HG03103 (cell line): ENCODE data around the gene WASF2.
"Not testable (repeated sequence)": the region's sequence is repeated elsewhere in the genome, so short reads cannot be mapped to it uniquely, and the experiment has no call there.

Experiments
- ATAC-seq: cut with Tn5 transposase; IDR thresholded peaks from one replicate; pipeline ENCODE4 v1.9.1; 2021; ENCODE audit warnings: low read depth; ENCODE audit not compliant: unreplicated experiment

The WASF2 gene

DNA sequence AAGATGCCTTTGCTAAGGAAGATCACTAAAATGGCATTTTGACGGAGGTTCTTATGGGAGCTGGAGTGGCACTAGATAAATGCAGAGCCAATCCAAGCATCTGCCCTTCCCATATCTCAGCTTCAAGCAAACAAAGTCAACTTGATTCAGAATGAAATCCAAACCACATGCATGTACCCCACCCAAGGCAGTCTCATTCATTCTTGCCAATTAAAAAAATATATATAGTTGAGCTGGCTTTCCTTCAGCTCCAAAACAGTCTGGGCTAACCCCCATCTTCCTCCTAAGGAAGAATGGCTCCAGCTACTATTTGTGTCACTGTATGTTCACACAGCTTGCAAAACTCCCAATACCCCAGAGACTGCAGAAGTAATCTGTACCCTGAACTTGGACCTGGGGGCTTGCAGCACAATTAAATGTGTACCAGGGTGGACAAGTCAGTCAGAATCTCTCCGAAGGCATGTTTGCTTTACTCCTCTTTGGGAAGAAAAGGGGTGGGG lies 62.1 kb downstream of the WASF2 start:
- ATAC-seq, result no peak

DNA sequence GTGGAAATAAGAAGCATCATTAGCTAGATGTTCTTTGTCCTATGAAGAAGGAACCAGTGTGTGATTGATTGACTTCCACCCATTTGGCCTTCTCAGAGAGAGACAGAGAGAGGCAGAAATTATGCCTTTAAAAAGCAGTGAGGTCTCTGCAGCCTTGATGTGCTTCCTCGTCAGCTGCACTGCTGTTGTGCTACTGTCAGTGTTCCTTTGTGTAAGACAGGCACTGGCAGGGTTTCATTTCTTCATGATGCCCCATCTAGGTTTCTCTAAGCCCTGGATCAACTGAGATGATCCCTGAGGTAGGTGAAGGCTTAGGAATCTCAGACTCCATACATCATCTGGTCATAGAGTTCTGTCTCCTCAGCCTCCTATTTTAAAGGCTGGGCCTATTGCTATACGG lies 62.6 kb downstream of the WASF2 start:
- no peak for ATAC-seq

DNA sequence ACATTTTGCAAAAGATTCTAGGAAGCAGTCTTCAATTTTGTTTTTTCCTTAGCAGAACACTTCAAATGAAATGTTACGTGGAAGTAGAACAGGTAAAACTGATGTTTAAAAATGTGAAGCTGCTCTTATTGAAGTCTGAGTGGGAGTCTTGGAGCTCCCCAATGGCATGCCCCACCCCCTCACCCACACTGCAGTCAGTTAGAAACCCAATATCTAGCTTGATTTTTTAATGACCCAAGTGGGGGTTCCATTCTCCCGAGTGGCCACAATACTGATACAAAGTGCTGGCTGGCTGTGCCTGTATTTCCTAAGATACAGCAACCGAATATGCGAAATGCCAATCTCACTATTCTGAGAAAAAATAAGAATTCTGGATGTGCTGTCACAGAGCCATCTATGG lies 66.3 kb downstream of the WASF2 start:
- no peak for ATAC-seq

- ATAC-seq, result no peak
Observed at GRCh38 chr1:27418326-27419185, 71.4 kb downstream of the WASF2 start.

- no peak for ATAC-seq
Observed at GRCh38 chr1:27417713-27418112, 72.3 kb downstream of the WASF2 start.

GRCh38 chr1:27416387-27417111 lies 73.4 kb downstream of the WASF2 start:
- ATAC-seq, result no peak

DNA sequence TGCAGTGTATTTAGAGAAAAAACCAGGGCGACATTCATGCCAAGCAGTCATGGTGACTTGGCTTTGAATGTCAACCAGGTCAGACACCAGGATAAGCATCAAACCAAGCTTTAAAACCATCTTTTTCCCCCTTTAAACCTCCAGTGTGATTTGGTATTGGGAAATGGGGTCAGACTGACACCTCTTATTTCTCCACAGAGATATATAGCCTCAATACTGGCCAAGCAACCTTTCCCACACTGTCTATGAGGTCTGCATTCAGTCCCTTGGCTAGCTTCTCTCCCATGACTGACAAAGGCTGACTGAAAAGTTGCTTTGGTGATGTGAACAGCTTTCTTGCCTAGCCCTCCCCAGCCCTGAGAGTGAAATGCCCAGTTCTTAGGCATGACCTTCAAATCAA lies 75.9 kb downstream of the WASF2 start:
- ATAC-seq, result no peak

DNA sequence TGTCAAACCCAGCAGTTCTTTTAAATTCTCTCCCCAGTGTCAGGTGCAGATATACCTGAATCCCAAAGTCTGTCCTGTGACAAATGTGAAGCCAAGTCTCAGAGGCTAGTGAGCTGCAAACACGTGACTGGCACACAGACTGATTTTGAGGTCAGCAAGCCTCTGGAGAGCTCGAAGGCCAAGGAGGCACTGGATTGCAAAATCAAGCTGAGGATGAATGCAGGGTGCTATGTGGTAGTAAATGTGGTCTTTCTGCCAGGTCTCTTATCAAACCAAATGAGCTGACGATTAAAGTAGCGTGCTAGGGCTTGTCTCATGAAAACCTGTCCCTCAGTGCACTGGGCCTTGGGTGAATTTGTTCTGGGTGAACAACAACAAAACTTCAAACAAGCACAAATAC lies 77.0 kb downstream of the WASF2 start:
- ATAC-seq, result no peak

GRCh38 chr1:27412502-27412901 lies 77.5 kb downstream of the WASF2 start:
- ATAC-seq, result no peak

- ATAC-seq, result no peak
Observed at GRCh38 chr1:27410709-27411108, 79.3 kb downstream of the WASF2 start.

DNA sequence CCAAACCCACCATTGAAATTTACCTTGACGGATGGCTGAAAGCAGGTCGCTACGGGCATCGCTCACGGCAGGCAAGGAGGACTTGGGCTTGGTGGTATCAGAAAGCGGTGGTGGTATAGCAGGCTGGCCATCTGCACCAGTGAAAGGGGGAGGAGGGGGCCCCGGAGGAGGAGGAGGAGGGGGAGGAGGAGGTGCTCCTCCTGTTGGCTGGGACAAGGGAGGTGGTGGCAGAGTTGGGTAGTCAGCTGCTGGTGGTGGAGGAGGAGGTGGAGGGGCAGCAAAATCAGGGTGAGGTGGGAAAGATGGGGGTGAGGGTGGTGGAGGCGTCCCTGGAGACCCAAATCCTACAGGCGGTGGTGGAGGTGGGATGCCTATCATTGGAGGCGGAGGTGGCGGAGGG lies 80.3 kb downstream of the WASF2 start:
- no peak for ATAC-seq

- ATAC-seq, result no peak
Observed at GRCh38 chr1:27408151-27408550, 81.8 kb downstream of the WASF2 start.

DNA sequence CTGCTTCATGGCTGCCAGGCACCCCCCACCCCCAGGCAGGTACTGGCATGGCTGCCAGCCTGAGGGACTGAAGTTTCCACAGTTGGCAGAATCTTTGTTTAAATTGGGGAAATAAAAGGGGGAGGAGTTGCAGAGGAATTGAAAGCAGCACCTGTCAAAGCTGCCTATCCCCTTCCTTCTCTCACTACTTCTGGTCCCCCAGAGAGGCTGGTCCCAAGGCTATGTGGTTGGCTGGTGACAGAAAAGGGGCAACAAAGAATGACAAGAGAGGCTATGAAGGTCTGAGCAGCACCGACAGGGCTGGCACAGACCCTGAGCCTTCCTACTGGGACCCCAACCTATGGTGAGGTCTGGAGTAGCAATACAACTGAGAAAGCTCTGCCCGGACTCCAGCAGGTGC lies 83.2 kb downstream of the WASF2 start:
- ATAC-seq, result not testable (repeated sequence)

DNA sequence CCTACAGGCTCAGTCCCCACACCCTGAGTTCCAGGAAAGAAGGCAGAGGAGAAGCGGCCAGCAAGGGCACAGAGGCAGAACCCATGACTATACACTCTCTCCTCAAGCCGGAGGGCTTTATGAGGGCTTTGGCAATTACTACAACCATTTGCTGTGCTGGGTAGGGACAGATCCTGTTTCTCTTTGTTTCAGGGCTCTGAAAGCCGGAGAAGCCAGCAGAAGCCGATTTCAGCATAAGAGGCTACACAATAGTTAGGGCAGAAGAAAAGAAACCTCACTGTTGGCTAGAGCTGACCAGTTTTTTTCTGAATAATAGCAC lies 83.6 kb downstream of the WASF2 start:
- no peak for ATAC-seq

DNA sequence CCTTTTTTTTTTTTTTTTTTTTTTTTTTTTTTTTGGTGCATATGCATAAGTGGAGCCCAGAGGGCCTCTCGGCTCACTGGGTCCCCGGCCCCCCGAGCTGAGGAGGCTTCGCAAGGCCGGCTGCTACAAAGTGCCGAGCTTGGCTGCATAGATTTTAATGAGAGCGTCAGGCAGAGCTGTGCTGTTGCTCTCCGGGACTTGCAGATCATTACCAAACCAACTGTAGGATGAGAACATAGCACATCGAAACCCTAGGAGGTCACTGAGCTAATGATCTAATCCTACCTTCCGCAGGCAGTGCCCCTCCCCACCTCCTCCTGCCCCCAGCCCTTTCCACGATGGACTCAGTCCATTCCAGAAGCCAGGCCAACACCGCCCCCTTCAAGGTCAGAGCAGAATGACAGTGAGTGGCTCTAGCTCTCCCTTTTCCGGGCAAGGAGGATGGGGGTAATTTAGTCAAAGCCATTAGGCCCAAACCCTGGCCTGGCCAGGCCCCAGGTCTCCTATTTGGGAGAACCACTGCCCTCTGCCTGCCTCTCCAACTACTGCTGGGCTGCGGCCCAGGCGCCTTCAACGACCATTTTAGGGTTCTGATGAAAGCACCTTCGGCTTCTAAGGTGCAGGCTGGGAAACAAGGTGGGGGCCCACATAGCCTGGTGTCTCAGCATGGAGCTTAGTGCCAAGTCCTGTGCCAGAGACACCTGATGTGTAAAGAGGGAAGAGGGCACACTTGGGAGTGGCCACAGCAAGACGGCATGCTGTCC lies 84.2 kb downstream of the WASF2 start:
- ATAC-seq, result not testable (repeated sequence)

- no peak for ATAC-seq
Observed at GRCh38 chr1:27405074-27405473, 84.9 kb downstream of the WASF2 start.

GRCh38 chr1:27403931-27404330 lies 86.0 kb downstream of the WASF2 start:
- ATAC-seq, result no peak

- no peak for ATAC-seq
Observed at GRCh38 chr1:27403065-27403726, 86.8 kb downstream of the WASF2 start.

DNA sequence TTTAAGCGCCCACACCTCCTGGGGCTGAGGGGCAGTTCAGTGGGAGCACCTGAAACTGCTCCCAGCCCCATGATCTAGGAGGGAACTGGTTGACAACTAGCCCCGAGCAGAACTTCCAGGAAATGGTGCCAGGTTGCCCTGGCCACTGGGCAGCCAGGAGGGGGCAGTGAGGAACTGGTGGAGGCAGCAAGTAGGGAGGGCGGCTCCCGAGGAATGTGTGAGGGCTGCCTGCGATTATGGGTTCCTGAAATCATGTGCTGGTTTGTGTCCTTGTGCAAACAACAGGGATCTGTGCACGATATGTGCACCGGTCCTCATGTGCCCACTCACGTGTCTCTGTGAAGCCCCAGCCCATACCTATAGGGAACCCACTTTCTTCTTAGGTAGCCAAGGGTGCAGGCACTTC lies 87.6 kb downstream of the WASF2 start:
- ATAC-seq, result no peak

GRCh38 chr1:27400963-27401341 lies 89.0 kb downstream of the WASF2 start:
- no peak for ATAC-seq
